NB4 (cell line): ENCODE measurements around the gene SLC25A4.
"Not testable (repeated sequence)": the region's sequence is repeated elsewhere in the genome, so short reads cannot be mapped to it uniquely, and the experiment has no call there.

Experiments
- DNase-seq: peaks from one replicate; pipeline ENCODE4 v3.0.0; 2010; ENCODE audit warnings: low read depth
- H3K4me3 ChIP-seq: one replicate; pipeline ENCODE4 v1.5.1; 2011; ENCODE audit warnings: mild to moderate bottlenecking, low read depth, low read length, moderate library complexity
- MYC ChIP-seq: IDR thresholded peaks from 2 replicates; pipeline ENCODE4 v1.6.1; 2011; ENCODE audit warnings: low read depth, low read length
- POLR2A ChIP-seq: IDR thresholded peaks from 2 replicates; pipeline ENCODE4 v1.6.1; 2011; ENCODE audit warnings: mild to moderate bottlenecking; ENCODE audit not compliant: insufficient read length; ENCODE audit errors: extremely low read depth
- TF ChIP-seq, protein P1 (sequence below): IDR thresholded peaks from 2 replicates; pipeline ENCODE4 v1.6.1; 2011; ENCODE audit warnings: low read depth, low read length
- TF ChIP-seq, protein P2 (sequence below): IDR thresholded peaks from one replicate; pipeline ENCODE4 v1.5.1; 2012; ENCODE audit warnings: low read depth, low read length

The SLC25A4 gene

DNA sequence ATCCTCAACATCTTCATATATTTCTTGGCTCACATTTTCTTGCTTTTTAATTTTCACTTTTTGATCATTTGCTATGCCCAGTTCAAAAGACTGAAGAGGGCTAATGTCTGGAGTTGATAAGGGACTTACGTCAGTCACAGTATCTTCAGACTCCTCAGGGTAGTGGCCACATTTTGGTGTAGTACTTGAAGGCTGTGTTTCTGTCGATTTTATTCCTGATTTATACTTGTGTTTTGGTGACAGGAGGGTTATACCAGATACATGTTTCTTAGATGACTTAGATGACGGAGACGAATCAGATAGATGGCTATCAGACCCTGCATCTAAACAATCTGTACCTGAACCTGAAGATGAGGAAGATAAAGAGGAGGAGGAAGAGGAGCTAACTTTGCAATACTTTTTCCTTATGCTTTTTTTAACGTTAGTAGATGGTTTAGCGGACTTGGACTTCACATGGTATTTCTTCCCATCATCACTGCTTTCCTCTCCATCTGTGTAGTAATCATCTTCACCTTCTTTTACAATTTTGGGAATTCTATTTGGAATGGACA lies 47.3 kb downstream of the SLC25A4 start:
- no peak overlapping the region for H3K4me3 ChIP-seq
- TF ChIP-seq, protein P1, sequence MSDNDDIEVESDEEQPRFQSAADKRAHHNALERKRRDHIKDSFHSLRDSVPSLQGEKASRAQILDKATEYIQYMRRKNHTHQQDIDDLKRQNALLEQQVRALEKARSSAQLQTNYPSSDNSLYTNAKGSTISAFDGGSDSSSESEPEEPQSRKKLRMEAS, result no peak
- TF ChIP-seq POLR2A (no peak), MYC (no peak)
- TF ChIP-seq, protein P2, sequence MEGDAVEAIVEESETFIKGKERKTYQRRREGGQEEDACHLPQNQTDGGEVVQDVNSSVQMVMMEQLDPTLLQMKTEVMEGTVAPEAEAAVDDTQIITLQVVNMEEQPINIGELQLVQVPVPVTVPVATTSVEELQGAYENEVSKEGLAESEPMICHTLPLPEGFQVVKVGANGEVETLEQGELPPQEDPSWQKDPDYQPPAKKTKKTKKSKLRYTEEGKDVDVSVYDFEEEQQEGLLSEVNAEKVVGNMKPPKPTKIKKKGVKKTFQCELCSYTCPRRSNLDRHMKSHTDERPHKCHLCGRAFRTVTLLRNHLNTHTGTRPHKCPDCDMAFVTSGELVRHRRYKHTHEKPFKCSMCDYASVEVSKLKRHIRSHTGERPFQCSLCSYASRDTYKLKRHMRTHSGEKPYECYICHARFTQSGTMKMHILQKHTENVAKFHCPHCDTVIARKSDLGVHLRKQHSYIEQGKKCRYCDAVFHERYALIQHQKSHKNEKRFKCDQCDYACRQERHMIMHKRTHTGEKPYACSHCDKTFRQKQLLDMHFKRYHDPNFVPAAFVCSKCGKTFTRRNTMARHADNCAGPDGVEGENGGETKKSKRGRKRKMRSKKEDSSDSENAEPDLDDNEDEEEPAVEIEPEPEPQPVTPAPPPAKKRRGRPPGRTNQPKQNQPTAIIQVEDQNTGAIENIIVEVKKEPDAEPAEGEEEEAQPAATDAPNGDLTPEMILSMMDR, result no peak
- DNase-seq, result no peak

DNA sequence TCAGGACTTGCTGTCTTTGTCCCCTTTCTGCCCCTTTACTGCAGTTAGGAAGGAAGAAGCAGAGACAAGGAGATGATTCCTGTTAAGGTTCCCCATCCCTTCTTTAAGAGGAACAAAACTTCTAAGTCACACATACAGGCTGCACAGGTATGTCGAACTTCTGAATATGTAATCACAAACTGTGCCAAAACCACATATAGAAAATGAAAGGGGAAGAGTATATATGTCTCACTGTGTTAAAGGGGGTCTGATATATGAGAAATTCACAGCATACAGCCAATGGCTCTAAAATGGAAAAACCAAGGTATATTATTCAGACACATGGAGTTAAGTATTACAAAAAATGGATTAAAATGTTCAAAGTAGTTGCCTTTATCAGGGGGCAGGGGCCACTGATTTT lies 49.0 kb downstream of the SLC25A4 start:
- H3K4me3 ChIP-seq, result no peak overlapping the region
- TF ChIP-seq MYC (no peak), POLR2A (no peak)
- TF ChIP-seq, protein P1, result no peak
- TF ChIP-seq, protein P2, result no peak
- no peak for DNase-seq

DNA sequence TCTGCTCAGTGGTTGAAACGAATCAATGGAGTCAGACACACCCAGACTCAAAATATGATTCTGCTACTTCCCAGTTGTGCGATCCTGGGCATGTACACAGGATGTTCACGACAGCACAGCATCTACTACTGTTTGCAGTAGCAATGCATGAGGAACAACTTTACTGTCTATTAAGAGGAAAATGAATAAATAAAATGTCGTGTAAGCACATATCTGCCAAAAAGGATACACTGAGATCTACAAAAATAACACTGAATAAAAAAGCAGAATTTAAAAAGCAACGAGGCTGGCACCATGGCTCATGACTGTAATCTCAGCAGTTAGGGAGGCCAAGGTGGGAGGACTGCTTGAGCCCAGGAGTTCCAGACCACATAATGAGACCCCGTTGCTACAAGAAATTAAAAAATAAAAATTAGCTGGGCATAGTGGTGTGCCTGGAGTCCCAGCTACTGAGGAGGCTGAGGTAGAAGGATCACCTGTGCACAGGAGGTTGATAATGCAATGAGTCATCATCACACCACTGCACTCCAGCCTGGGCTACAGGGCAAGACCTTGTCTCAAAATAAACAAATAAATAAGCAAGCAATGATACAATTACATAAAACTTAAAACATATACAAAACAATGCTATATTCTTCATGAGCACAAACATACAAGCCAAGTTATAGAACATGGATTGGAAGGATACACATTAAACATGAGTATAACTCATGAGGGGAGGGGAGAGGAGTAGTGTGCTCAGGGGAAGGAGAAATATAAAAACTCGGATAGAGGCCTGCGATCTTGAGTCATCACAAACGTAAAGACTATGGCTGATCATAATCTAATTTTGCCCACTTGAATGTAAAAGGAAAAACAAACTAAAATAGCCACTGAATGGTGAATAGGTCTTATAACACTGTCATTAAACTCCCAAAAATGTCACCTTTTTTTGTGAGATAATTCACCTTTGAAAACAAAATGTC lies 52.1 kb downstream of the SLC25A4 start:
- TF ChIP-seq POLR2A, result no peak
- no peak for TF ChIP-seq MYC
- TF ChIP-seq, protein P2, result no peak
- TF ChIP-seq, protein P1, result no peak
- no peak overlapping the region for H3K4me3 ChIP-seq
- no peak for DNase-seq

DNA sequence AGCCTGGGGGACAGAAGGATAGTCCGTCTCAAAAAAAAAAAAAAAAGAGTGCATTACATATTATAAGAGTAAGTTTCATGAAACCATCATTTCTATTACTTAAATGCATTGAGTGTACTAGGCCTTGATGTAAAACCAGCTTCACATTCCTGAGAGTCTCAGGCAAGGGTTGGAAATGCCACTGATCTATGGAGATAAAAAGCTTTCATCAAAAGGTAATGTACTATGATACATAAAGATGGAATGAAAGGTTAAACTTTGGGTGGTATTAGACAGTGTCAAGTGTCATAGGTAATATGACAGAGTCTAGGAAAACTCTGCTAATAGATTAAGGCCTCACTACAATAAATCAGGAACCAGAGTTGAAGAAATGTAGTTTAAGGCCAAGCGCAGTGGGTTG lies 53.4 kb downstream of the SLC25A4 start:
- no peak for TF ChIP-seq MYC
- TF ChIP-seq POLR2A, result no peak
- TF ChIP-seq, protein P1, result no peak
- TF ChIP-seq, protein P2, result no peak
- H3K4me3 ChIP-seq, result no peak overlapping the region
- DNase-seq, result no peak

DNA sequence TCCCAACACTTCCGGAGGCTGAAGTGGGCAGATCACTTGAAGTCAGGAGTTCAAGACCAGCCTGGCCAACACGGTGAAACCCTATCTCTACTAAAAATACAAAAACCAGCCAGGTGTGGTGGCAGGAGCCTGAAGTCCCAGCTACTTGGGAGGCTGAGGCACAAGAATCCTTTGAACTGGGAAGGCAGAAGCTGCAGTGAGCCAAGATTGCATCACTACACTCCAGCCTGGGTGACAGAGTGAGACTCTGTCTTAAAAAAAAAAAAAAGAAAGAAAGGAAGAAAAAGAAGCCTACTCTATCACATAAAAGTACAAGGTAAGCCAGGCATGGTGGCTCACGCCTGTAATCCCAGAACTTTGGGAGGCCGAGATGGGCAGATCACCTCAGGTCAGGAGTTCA lies 55.1 kb downstream of the SLC25A4 start:
- not testable (repeated sequence) for DNase-seq, H3K4me3 ChIP-seq
